ENCODE results near the gene TMLHE.
"Not testable (repeated sequence)": the region's sequence is repeated elsewhere in the genome, so short reads cannot be mapped to it uniquely, and the experiment has no call there.

Gene TMLHE

DNA sequence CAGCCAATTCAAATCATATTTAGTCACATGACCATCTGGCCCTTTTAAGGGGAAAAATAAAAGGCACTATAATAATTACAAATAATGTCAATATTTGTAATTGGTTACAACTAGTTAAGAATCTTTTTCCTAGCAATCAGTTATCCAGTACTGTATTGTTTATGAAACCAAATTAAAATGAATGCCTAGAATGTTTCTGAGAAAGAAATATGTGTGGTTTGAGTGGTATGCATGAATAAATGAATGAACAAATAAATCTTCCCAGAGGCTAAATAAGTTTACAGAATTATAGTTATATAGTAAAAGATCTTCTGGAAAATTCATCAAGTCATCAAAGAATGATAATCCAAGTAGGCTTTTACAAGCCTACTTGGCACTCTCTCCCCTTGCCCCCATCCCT, 98.5 kb downstream of the TMLHE start:
- H3K4me3 ChIP-seq (ENCODE audit: low read length in 2 of 2), result no peak overlapping the region
- H2BK12ac ChIP-seq (ENCODE audit: low read length), result no peak overlapping the region
- no peak overlapping the region for H2BK5ac ChIP-seq (ENCODE audit: low read length)
- no peak overlapping the region for H4K91ac ChIP-seq (ENCODE audit: low read depth, low read length, poor library complexity)
- H3K4me1 ChIP-seq (ENCODE audit: control insufficient read depth in 2 of 2, insufficient read depth in 1 of 2, low read depth in 1 of 2, low read length in 2 of 2), result no peaks in the 10 kb centered on the region
- no peak overlapping the region for H3K4me2 ChIP-seq (ENCODE audit: insufficient read depth, low read length, poor library complexity, severe bottlenecking)
- no peak overlapping the region for H3K23ac ChIP-seq (ENCODE audit: low read depth, low read length, poor library complexity)
- H3K27me3 ChIP-seq (ENCODE audit: control insufficient read depth in 3 of 3, insufficient read depth in 3 of 3, low read depth in 1 of 3, low read length in 3 of 3), result no peaks in the 10 kb centered on the region
- no peak overlapping the region for H2BK15ac ChIP-seq (ENCODE audit: low read length)
- peaks cover 2 to 25% of the 10 kb centered on the region in 2 donors for H3K36me3 ChIP-seq (replicated peaks in 1 of 2; ENCODE audit: control insufficient read depth in 2 of 2, insufficient read depth in 2 of 2, low read length in 2 of 2)
- H3K18ac ChIP-seq (ENCODE audit: low read length), result no peak overlapping the region
- H4K8ac ChIP-seq (ENCODE audit: low read depth, low read length), result no peak overlapping the region
- no peak overlapping the region for H2BK120ac ChIP-seq (ENCODE audit: low read depth, low read length)
- no peak overlapping the region for H3K4ac ChIP-seq (ENCODE audit: low read length)
- no peaks in the 10 kb centered on the region for H3K9me3 ChIP-seq (replicated peaks in 1 of 2; ENCODE audit: control insufficient read depth in 2 of 2, insufficient read depth in 1 of 2, low read depth in 1 of 2, low read length in 2 of 2)
- H3K9ac ChIP-seq (ENCODE audit: low read depth, low read length, poor library complexity), result no peak overlapping the region
- H3K79me1 ChIP-seq (ENCODE audit: low read depth, low read length), result no peaks in the 10 kb centered on the region
- H3K14ac ChIP-seq (ENCODE audit: low read length), result no peak overlapping the region
- H3K27ac ChIP-seq (replicated peaks; ENCODE audit: low read length), result no peak overlapping the region
- no peak for DNase-seq (ENCODE audit: low spot score)
- no peak overlapping the region for H2AFZ ChIP-seq (ENCODE audit: low read length)
- H2AK5ac ChIP-seq (ENCODE audit: low read depth, low read length), result no peak overlapping the region

DNA sequence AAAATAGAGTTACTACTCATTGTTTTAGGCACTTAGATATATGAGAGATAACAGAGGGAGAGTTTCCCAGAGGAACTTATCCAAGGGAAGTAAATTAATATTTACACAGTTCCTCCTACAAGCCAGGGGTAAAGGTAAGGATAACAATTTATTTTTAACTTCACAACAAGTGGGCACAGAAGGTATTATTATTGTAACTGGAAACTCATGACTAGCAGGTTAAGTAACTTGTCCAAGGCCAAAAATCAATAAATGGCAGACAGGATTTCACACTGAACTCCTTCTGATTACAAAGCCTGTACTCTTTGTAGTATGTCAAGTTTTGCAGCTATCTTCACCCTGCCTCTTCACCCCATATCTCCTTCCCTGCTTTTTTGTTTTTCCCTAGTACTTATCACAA, 107.5 kb downstream of the TMLHE start:
- Histone ChIP-seq H3K4me2 (ENCODE audit: insufficient read depth, low read length, poor library complexity, severe bottlenecking) (no peak overlapping the region), H3K18ac (ENCODE audit: low read length) (no peak overlapping the region), H3K9ac (ENCODE audit: low read depth, low read length, poor library complexity) (no peak overlapping the region), H2BK12ac (ENCODE audit: low read length) (no peak overlapping the region), H3K27ac (replicated peaks; ENCODE audit: low read length) (no peak overlapping the region), H3K4me3 (ENCODE audit: low read length in 2 of 2) (no peak overlapping the region), H3K14ac (ENCODE audit: low read length) (no peak overlapping the region), H3K23ac (ENCODE audit: low read depth, low read length, poor library complexity) (no peak overlapping the region), H2AK5ac (ENCODE audit: low read depth, low read length) (no peak overlapping the region), H2AFZ (ENCODE audit: low read length) (no peak overlapping the region), H4K91ac (ENCODE audit: low read depth, low read length, poor library complexity) (no peak overlapping the region), H2BK120ac (ENCODE audit: low read depth, low read length) (no peak overlapping the region), H2BK5ac (ENCODE audit: low read length) (no peak overlapping the region), H3K9me3 (replicated peaks in 1 of 2; ENCODE audit: control insufficient read depth in 2 of 2, insufficient read depth in 1 of 2, low read depth in 1 of 2, low read length in 2 of 2) (no peaks in the 10 kb centered on the region), H3K27me3 (ENCODE audit: control insufficient read depth in 3 of 3, insufficient read depth in 3 of 3, low read depth in 1 of 3, low read length in 3 of 3) (no peaks in the 10 kb centered on the region), H3K79me1 (ENCODE audit: low read depth, low read length) (no peaks in the 10 kb centered on the region), H2BK15ac (ENCODE audit: low read length) (no peak overlapping the region), H3K4me1 (ENCODE audit: control insufficient read depth in 2 of 2, insufficient read depth in 1 of 2, low read depth in 1 of 2, low read length in 2 of 2) (no peaks in the 10 kb centered on the region), H3K4ac (ENCODE audit: low read length) (no peak overlapping the region), H4K8ac (ENCODE audit: low read depth, low read length) (no peak overlapping the region), H3K36me3 (replicated peaks in 1 of 2; ENCODE audit: control insufficient read depth in 2 of 2, insufficient read depth in 2 of 2, low read length in 2 of 2) (peaks cover 0 to 11% of the 10 kb centered on the region in 2 donors)
- DNase-seq (ENCODE audit: low spot score), result no peak

DNA sequence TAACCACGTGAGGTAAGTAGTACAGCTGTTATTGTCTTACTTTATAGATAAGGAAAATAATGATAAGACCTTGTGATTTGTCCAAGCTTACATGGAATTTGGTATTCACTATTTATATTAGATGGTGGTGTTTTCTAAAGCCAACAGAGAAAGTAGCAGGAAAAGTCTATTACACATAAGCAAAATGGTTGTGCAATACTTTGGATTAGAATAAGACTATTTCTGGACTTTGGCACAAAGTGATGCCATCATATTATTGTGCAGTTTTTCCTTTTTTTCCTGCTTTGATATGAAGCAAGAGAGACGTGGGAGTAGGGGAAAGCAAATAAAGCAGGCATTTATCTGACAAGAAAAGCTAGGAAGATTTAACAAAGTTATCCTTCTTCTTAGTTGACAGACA, 117.6 kb downstream of the TMLHE start:
- not testable (repeated sequence) for DNase-seq (ENCODE audit: low spot score); H2AFZ ChIP-seq (ENCODE audit: low read length); H2BK15ac ChIP-seq (ENCODE audit: low read length); H4K91ac ChIP-seq (ENCODE audit: low read depth, low read length, poor library complexity); H2BK5ac ChIP-seq (ENCODE audit: low read length); H3K18ac ChIP-seq (ENCODE audit: low read length); H2AK5ac ChIP-seq (ENCODE audit: low read depth, low read length); H2BK120ac ChIP-seq (ENCODE audit: low read depth, low read length); H3K79me1 ChIP-seq (ENCODE audit: low read depth, low read length); H3K9ac ChIP-seq (ENCODE audit: low read depth, low read length, poor library complexity); H4K8ac ChIP-seq (ENCODE audit: low read depth, low read length); H3K23ac ChIP-seq (ENCODE audit: low read depth, low read length, poor library complexity); H3K4me3 ChIP-seq (ENCODE audit: low read length in 2 of 2); H2BK12ac ChIP-seq (ENCODE audit: low read length); H3K9me3 ChIP-seq (replicated peaks in 1 of 2; ENCODE audit: control insufficient read depth in 2 of 2, insufficient read depth in 1 of 2, low read depth in 1 of 2, low read length in 2 of 2); H3K4me2 ChIP-seq (ENCODE audit: insufficient read depth, low read length, poor library complexity, severe bottlenecking); H3K36me3 ChIP-seq (replicated peaks in 1 of 2; ENCODE audit: control insufficient read depth in 2 of 2, insufficient read depth in 2 of 2, low read length in 2 of 2); H3K14ac ChIP-seq (ENCODE audit: low read length); H3K4ac ChIP-seq (ENCODE audit: low read length); H3K27ac ChIP-seq (replicated peaks; ENCODE audit: low read length); H3K27me3 ChIP-seq (ENCODE audit: control insufficient read depth in 3 of 3, insufficient read depth in 3 of 3, low read depth in 1 of 3, low read length in 3 of 3); H3K4me1 ChIP-seq (ENCODE audit: control insufficient read depth in 2 of 2, insufficient read depth in 1 of 2, low read depth in 1 of 2, low read length in 2 of 2)
- WGBS, 2 donors (ENCODE audit: extremely low coverage in 2 of 2, insufficient read length in 2 of 2, insufficient replicate concordance in 1 of 2), result no CpG with 5 or more reads among the region's 2 CpGs

DNA sequence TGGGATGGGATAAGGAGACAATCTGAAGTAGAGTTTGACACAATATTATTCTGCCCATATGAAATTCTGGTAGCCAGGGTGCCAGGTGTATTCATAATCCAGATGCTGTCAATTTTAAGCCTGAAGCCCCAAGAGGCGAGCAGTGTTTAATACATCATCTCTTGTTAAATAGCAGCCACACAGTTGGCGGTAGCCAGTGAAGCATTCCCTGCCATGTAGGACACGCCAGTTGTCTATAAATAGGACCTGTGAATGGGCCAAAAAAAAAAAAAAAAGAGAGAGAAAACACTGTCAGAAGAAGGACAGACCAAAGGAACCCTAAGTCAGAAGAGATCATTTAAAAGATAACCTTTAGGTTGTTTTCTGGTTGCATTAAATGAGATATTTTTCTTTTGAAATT, 121.3 kb downstream of the TMLHE start:
- not testable (repeated sequence) for H3K4me2 ChIP-seq (ENCODE audit: insufficient read depth, low read length, poor library complexity, severe bottlenecking); H2BK12ac ChIP-seq (ENCODE audit: low read length); H2AFZ ChIP-seq (ENCODE audit: low read length); H3K79me1 ChIP-seq (ENCODE audit: low read depth, low read length); H3K36me3 ChIP-seq (replicated peaks in 1 of 2; ENCODE audit: control insufficient read depth in 2 of 2, insufficient read depth in 2 of 2, low read length in 2 of 2); DNase-seq (ENCODE audit: low spot score); H3K4me3 ChIP-seq (ENCODE audit: low read length in 2 of 2); H3K14ac ChIP-seq (ENCODE audit: low read length); H3K27ac ChIP-seq (replicated peaks; ENCODE audit: low read length); H2AK5ac ChIP-seq (ENCODE audit: low read depth, low read length); H3K18ac ChIP-seq (ENCODE audit: low read length); H3K23ac ChIP-seq (ENCODE audit: low read depth, low read length, poor library complexity); H3K9ac ChIP-seq (ENCODE audit: low read depth, low read length, poor library complexity); H2BK5ac ChIP-seq (ENCODE audit: low read length); H3K27me3 ChIP-seq (ENCODE audit: control insufficient read depth in 3 of 3, insufficient read depth in 3 of 3, low read depth in 1 of 3, low read length in 3 of 3); H4K8ac ChIP-seq (ENCODE audit: low read depth, low read length); H2BK15ac ChIP-seq (ENCODE audit: low read length); H3K4me1 ChIP-seq (ENCODE audit: control insufficient read depth in 2 of 2, insufficient read depth in 1 of 2, low read depth in 1 of 2, low read length in 2 of 2); H2BK120ac ChIP-seq (ENCODE audit: low read depth, low read length); H3K9me3 ChIP-seq (replicated peaks in 1 of 2; ENCODE audit: control insufficient read depth in 2 of 2, insufficient read depth in 1 of 2, low read depth in 1 of 2, low read length in 2 of 2); H3K4ac ChIP-seq (ENCODE audit: low read length); H4K91ac ChIP-seq (ENCODE audit: low read depth, low read length, poor library complexity)
- no CpG with 5 or more reads among the region's 3 CpGs for WGBS, 2 donors (ENCODE audit: extremely low coverage in 2 of 2, insufficient read length in 2 of 2, insufficient replicate concordance in 1 of 2)
